GM19351 (cell line): ENCODE data around the gene NARS2.

Source experiments
- ATAC-seq: cut with Tn5 transposase; IDR thresholded peaks from one replicate; pipeline ENCODE4 v1.9.1; 2021; ENCODE audit warnings: mild to moderate bottlenecking, moderate library complexity; ENCODE audit not compliant: unreplicated experiment

Gene NARS2

GRCh38 chr11:78449866-78450265, 124.8 kb downstream of the NARS2 start:
- no peak for ATAC-seq

- no peak for ATAC-seq
Observed at GRCh38 chr11:78446210-78446609, 128.5 kb downstream of the NARS2 start.

- no peak for ATAC-seq
Observed at GRCh38 chr11:78444726-78445125, 129.9 kb downstream of the NARS2 start.

GRCh38 chr11:78441956-78442355, 132.7 kb downstream of the NARS2 start:
- ATAC-seq: no peak

GRCh38 chr11:78438298-78438975, 136.2 kb downstream of the NARS2 start:
- ATAC-seq: peak; percentile 98

- ATAC-seq: no peak
Observed at GRCh38 chr11:78432956-78433355, 141.7 kb downstream of the NARS2 start.

GRCh38 chr11:78432058-78432515, 142.6 kb downstream of the NARS2 start:
- no peak for ATAC-seq

GRCh38 chr11:78429660-78430059, 145.0 kb downstream of the NARS2 start:
- no peak for ATAC-seq

GRCh38 chr11:78429209-78429608, 145.5 kb downstream of the NARS2 start:
- ATAC-seq: no peak

- ATAC-seq: no peak
Observed at GRCh38 chr11:78428773-78429172, 145.9 kb downstream of the NARS2 start.

GRCh38 chr11:78428266-78428636, 146.4 kb downstream of the NARS2 start:
- no peak for ATAC-seq

- peak; percentile 30 for ATAC-seq
Observed at GRCh38 chr11:78427615-78428265, 146.9 kb downstream of the NARS2 start.

GRCh38 chr11:78426845-78427244, 147.8 kb downstream of the NARS2 start:
- ATAC-seq: peak; percentile 40

- no peak for ATAC-seq
Observed at GRCh38 chr11:78425399-78426070, 149.1 kb downstream of the NARS2 start.

GRCh38 chr11:78424334-78425270, 150.1 kb downstream of the NARS2 start:
- ATAC-seq: peak; percentile 33

- ATAC-seq: no peak
Observed at GRCh38 chr11:78423241-78423640, 151.4 kb downstream of the NARS2 start.

- peak; percentile 23 for ATAC-seq
Observed at GRCh38 chr11:78420796-78421209, 153.9 kb downstream of the NARS2 start.

- ATAC-seq: no peak
Observed at GRCh38 chr11:78420255-78420764, 154.4 kb downstream of the NARS2 start.

- ATAC-seq: no peak
Observed at GRCh38 chr11:78419327-78419726, 155.3 kb downstream of the NARS2 start.

GRCh38 chr11:78418584-78419211, 156.0 kb downstream of the NARS2 start:
- no peak for ATAC-seq
